ENCODE results near the gene ORAI2.
"Not testable (repeated sequence)": the region's sequence is repeated elsewhere in the genome, so short reads cannot be mapped to it uniquely, and the experiment has no call there.

The ORAI2 gene

DNA sequence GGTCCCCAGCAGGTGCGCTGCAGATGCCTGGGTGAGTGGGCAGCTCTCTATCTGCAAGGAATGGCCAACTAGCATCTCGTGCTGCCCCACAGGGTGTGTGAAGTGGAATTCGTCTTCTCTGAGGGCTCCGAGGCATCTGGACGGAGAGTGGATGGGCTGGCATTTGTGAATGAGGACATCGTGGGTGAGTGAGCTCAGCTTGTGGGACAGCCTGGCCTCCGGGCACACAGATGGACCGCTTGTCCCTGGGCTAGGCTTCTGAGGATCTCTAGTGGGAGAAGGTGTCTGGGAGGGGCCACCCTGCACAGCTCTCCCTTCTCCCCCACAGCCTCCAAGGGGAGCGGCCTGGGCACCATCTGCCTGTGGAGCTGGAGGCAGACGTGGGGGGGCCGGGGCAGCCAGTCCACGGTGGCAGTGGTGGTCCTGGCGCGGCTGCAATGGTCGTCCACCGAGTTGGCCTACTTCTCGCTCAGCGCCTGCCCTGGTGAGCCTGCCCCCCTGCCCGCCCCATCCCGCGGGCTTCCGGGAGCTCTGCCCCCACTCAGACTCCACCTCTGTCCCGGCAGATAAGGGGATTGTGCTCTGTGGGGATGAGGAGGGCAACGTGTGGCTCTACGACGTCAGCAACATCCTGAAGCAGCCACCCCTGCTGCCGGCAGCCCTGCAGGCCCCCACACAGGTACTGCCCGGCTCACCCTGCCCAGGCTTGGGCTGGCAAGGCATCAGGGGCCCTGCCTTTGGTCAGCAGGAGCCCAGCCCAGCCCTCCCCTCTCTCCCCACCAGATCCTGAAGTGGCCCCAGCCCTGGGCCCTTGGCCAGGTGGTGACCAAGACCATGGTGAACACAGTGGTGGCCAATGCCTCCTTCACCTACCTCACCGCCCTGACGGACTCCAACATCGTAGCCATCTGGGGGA is 39.0 kb downstream of the ORAI2 start:
- no peak overlapping the region for H3K4me3 ChIP-seq
- no peaks in the 10 kb centered on the region for H3K27me3 ChIP-seq (ENCODE audit: low read depth)
- H3K9me3 ChIP-seq: no peaks in the 10 kb centered on the region
- no peaks in the 10 kb centered on the region for H3K4me1 ChIP-seq
- H3K36me3 ChIP-seq (replicated peaks): peaks cover 17% of the 10 kb centered on the region
- in situ Hi-C loops (cut with MboI; ENCODE audit: low sequenced_read_pairs): no loop called here
- DNase-seq (ENCODE audit: low spot score in 2 of 2): peak in 1 of 2 experiments; percentile 10

DNA sequence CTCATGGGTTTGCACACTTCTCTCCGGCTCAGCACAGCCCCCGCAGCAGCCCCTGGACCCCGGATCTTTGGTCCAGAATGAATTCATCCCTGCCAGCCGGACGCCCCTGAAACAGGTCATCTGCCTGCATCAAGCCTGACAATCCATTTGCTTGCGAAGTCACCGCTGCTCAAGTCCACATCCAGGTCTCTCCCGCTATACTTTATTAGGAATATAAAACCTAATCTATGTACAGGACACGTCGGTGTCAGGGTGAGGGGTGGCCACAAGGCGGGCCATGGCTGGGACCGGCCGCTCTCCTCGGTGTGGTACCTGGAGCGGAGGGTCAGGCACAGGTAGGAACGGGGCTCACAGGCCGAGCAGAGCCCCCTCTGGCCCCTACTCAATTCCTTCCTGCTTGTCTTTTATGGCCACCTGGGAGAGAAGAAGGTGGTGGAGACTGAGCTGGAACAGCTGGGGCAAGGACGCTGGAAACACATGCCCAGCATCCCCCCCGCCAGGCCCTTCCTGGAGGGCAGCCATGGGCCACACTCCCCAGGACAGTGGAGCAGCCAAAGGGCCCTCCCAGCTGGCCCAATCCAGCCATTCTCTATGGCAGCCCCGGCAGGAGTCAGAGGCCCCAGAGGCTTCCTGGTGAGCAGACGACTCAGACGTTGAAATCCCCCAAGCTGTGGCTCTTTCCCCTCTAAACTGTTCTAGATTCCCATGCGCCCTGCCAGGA is 40.1 kb downstream of the ORAI2 start:
- Histone ChIP-seq H3K4me3 (no peak overlapping the region), H3K27me3 (ENCODE audit: low read depth) (no peaks in the 10 kb centered on the region), H3K36me3 (replicated peaks) (peaks cover 17% of the 10 kb centered on the region), H3K9me3 (no peaks in the 10 kb centered on the region), H3K4me1 (no peaks in the 10 kb centered on the region)
- peak in 1 of 2 experiments; percentile 5 for DNase-seq (ENCODE audit: low spot score in 2 of 2)
- in situ Hi-C loops (cut with MboI; ENCODE audit: low sequenced_read_pairs): no loop called here

DNA sequence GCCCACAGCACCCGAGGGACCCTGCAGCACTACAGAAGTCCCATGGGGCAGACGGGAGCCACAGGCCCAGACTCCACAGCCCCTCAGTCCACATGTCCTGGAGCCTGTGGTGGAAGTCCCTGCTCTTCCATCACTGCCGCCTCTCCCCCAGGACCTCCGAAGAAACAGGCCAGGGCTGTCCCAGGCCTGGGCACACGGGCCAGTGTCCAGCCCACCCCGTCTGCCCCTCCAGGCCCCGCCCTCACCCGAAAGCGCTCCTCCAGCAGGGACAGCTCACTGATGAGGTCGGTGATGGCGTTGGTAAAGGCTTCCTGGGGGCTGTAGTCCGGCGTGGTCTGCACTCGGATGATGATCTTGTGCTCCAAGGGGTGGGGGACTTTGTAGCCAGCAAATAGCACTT is 40.7 kb downstream of the ORAI2 start:
- H3K27me3 ChIP-seq (ENCODE audit: low read depth); H3K9me3 ChIP-seq; H3K4me1 ChIP-seq; in situ Hi-C loops (cut with MboI; ENCODE audit: low sequenced_read_pairs); H3K4me3 ChIP-seq: not testable (repeated sequence)
- peak in 1 of 2 experiments; percentile 4 for DNase-seq (ENCODE audit: low spot score in 2 of 2)
- peaks cover 17% of the 10 kb centered on the region for H3K36me3 ChIP-seq (replicated peaks)

DNA sequence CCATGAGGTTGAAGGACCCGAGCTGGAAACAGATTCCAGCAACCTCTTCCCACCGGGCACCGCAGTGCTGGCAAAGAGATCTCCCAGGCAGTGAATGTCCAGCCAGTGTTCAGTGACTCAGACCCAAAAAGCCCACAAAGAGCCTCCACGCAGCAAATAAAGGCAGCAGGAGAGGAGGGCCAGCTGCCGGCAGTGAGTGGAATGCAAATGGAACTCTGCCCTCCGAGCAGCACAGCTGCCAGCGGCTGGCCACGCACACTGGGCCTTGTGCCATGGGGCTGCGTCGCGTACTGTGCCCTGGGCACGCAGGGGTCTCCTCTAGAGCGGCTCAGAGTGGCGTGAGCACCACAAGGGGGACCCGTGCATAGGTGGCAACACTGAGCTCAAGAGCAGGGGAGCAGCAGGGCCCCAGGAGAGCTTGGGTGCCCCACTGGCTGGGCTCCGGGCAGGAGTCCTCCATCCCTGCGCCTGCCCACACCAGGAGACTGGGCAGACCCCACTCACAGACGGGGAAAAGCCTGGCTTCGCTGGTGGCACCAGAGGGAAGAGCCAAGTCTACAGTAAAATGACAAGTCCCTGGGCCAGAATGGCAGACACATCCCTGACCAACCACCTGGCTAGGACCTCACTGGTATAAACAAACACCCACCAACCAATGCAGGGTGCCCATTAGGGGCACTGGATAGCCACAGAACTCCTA is 41.5 kb downstream of the ORAI2 start:
- H3K36me3 ChIP-seq (replicated peaks): peaks cover 15% of the 10 kb centered on the region
- in situ Hi-C loops (cut with MboI; ENCODE audit: low sequenced_read_pairs); DNase-seq (ENCODE audit: low spot score in 2 of 2): not testable (repeated sequence)

DNA sequence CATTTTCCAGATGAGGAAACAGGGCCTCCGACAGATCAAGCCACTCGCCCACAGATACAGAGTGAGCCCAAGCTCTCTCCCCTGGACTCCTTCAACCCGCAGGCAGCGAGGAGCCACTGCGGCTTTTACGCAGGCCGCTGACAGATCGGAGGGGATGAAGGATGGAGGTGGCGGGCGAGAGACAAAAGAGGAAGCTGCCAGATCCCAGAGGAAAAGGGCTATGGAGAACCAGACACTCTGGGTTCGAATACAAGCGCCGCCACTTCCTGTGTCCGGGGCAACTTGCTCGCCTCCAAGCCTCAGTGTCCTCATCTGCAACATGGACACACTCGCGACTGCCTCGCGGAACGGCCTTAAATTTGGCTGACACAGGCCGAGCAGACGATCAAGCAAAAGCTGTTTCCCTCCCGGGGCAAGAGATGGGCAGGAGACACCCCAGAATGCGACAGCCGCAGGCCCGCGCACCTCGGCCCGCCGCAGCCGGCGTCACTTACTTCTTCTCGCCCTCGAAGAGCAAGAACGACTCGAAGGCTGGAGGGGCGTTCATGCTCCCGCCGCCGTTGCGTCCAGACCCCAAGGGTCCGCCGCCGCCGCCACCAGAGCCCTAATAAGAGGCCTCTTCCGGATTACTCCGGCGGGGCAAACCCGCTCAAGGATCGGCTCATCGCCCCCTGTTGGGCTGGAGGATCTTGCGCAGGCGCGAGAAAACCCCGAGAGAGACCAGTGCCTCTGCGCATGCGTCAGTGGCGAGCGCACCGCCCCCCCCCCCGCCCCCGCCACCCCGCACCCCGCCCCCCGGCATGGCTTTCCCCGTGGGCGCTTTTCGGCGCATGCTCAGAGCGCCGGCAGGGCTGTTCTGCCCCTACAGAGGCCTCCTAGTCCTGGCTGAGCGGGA is 45.2 kb downstream of the ORAI2 start, which contains the start of gene POLR2J:
POLR2J (minus strand) TSS at position 609 of the 895 bp plus-strand sequence; CDS start at position 547, 62 bp downstream.
- H3K9me3 ChIP-seq; H3K27me3 ChIP-seq (ENCODE audit: low read depth); H3K4me1 ChIP-seq; H3K36me3 ChIP-seq (replicated peaks); in situ Hi-C loops (cut with MboI; ENCODE audit: low sequenced_read_pairs): not testable (repeated sequence)
- peak within 1 kb of the TSS; percentile 35 for H3K4me3 ChIP-seq
- DNase-seq (ENCODE audit: low spot score in 2 of 2): peak; percentile 30 to 92

More for the DNA sequence above, 41.5 kb downstream of the ORAI2 start:
- not testable (repeated sequence) for H3K9me3 ChIP-seq; H3K4me3 ChIP-seq; H3K27me3 ChIP-seq (ENCODE audit: low read depth); H3K4me1 ChIP-seq

DNA sequence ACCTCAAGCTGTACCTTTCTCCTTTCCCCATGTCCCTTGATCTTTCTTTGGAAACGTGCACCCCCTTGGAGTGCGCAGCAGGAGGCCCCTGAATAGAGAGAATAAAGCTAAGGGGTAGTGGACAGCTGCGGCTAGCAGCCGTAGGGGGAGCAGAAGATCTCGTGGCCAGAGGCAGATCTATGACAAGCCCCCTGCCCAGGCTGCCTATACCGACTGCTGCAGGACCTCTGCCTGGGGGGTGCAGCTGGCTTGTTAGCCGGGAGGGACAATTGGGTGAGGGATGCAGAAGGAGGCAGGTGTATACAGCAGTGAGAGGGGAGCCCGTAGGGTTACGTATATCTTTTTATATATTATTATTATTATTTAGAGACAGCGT is 45.8 kb downstream of the ORAI2 start:
- H3K9me3 ChIP-seq; H3K4me1 ChIP-seq; DNase-seq (ENCODE audit: low spot score in 2 of 2); in situ Hi-C loops (cut with MboI; ENCODE audit: low sequenced_read_pairs); H3K27me3 ChIP-seq (ENCODE audit: low read depth); H3K36me3 ChIP-seq (replicated peaks); H3K4me3 ChIP-seq: not testable (repeated sequence)

DNA sequence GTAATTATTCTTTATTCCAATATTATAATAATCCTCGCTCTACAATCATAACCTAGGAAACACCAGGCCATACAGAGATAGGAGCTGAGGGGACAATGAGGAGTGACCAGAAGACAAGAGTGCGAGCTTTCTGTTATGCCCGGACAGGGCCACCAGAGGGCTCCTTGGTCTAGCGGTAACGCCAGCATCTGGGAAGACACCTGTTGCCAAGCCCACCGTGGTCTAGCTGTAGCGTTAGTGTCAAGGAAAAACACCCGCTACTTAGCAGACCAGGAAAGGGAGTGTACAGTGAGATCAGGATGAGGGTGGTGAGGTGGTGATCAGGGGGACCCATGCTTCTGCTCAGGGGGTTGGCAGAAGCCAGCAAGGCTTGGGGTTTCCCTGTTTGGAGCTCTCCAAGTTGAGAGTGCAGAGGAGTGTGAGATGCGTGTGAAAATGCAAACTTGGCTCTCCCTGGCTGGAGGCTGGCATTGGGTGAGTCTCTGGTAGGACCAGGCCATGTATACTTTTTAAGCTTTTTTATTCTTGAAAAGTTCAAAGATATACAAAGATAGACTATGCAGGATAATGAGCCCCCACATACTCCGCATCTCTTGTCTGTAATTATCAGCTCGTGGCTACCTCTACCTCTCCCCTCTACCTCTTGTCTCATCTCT is 46.7 kb downstream of the ORAI2 start:
- peak in 1 of 2 experiments; percentile 78 for DNase-seq (ENCODE audit: low spot score in 2 of 2)
- H3K9me3 ChIP-seq; H3K27me3 ChIP-seq (ENCODE audit: low read depth); H3K4me1 ChIP-seq; H3K4me3 ChIP-seq; H3K36me3 ChIP-seq (replicated peaks); in situ Hi-C loops (cut with MboI; ENCODE audit: low sequenced_read_pairs): not testable (repeated sequence)

DNA sequence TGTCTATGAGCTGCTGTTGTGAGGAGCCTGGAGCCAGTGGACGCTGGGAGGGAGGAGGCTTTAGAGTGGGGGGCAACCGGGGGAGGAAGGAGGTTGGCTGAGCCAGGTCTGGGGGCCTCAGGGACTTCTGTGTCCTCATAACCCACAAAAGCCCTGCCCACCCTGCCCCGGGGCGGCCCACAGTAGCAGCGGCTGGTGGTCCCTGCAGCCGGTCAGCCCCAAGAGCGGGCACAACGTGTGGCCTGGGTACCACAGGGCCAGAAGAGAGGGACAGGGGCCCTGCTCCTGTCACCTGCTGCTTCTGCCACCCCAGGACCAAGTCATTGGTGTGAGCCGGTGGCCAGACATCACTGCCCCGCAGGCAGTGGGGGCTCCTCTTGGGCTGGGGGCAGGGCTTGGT is 48.6 kb downstream of the ORAI2 start:
- H3K36me3 ChIP-seq (replicated peaks); H3K9me3 ChIP-seq; H3K27me3 ChIP-seq (ENCODE audit: low read depth); H3K4me1 ChIP-seq; in situ Hi-C loops (cut with MboI; ENCODE audit: low sequenced_read_pairs); DNase-seq (ENCODE audit: low spot score in 2 of 2); H3K4me3 ChIP-seq: not testable (repeated sequence)

DNA sequence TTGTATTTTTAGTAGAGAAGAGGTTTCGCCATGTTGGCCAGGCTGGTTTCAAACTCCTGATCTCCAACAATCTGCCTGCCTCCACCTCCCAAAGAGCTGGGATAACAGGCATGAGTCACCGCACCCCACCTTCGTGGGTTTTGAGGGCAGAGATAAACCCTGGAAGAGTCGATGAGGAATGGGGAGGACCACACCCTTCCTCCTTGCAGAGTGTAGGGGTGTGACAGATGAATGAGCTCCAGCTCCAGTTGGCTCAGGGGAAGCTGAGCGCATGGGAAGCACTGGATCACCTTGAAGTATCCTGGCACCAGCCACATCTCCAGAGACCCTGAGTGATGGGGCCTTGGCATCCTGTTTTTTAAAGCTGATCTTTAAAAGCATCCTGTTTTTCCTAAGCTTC is 50.9 kb downstream of the ORAI2 start:
- H3K4me3 ChIP-seq; H3K4me1 ChIP-seq; in situ Hi-C loops (cut with MboI; ENCODE audit: low sequenced_read_pairs); H3K27me3 ChIP-seq (ENCODE audit: low read depth); H3K9me3 ChIP-seq; DNase-seq (ENCODE audit: low spot score in 2 of 2); H3K36me3 ChIP-seq (replicated peaks): not testable (repeated sequence)

DNA sequence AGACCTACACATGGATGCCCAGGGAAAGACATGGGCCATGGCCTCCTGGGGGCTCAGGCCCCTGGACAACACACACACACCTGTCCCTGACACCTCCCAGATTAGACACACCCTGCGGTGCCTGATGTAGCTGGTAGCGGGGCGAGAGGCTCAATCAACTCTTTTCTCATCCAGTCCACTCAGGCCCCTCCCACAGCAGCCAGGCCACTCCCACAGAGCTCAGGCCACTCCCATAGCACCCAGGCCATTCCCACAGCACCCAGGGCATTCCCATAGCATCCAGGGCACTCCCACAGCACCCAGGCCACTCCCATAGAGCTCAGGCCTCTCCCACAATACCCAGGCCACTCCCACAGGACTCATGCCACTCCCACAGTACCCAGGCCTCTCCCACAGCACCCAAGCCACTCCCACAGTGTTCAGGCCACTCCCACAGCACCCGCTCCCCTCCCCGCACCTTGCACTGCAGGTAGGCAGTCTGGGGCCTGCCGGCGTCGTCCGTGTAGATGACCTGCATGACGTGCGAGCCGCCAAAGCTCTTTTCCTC is 57.2 kb downstream of the ORAI2 start:
- peak in 1 of 2 experiments; percentile 92 for DNase-seq (ENCODE audit: low spot score in 2 of 2)
- H3K9me3 ChIP-seq; H3K4me1 ChIP-seq; H3K27me3 ChIP-seq (ENCODE audit: low read depth); H3K4me3 ChIP-seq; H3K36me3 ChIP-seq (replicated peaks); in situ Hi-C loops (cut with MboI; ENCODE audit: low sequenced_read_pairs): not testable (repeated sequence)

DNA sequence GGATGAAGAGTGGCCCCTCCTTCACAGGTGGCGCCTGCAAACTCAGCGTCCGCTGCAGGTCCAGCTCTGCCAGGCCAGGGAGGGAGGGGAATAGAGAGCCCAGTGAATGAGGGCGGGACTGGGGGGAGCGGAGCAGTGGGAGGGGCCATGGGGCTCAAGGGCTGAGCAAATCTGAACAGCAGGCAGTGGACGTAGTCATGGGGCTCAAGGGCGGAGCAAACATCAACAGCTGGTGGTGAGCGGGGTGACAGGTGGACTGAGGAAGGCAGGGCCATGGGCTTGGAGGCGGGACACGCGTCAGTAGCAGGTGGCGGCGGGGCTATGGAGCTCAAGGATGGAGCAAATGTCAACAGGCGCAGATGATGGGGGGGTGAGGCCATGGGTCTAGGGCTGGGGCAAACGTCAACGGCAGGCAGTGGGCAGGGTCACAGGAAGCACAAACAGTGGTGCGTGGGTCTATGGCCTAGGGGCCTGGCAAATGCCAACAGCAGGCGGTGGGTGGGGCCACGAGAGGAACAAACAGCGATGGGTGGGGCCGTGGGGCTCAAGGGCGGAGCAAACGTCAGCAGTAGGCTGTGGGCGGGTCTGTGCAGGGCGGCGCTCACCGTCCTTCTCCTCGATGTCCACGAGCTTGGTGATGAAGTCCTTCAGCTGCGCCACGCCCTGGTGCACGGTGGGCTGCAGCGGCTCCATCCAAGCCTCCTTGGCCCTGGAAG is 60.0 kb downstream of the ORAI2 start:
- H3K4me3 ChIP-seq; H3K9me3 ChIP-seq; H3K36me3 ChIP-seq (replicated peaks); H3K4me1 ChIP-seq; DNase-seq (ENCODE audit: low spot score in 2 of 2); in situ Hi-C loops (cut with MboI; ENCODE audit: low sequenced_read_pairs); H3K27me3 ChIP-seq (ENCODE audit: low read depth): not testable (repeated sequence)

DNA sequence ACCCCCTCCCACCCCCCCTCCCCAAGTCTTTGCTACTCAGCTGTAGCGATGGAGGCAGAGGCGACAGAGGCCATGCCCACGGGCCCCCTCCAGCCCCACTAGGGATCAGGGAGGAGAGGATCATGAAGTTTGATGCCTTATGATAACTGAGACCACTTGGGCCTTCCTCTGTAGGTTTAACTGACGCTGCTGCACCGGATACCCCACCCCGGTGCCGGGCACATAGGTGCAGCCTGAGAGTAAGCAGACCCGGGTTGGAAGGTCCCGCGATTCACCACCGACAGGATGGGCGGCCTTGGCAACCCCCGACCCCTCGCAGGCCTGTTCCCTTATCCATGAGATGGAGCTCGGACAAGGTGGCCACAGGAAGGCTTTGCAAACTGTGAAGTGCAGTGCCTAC is 60.7 kb downstream of the ORAI2 start:
- in situ Hi-C loops (cut with MboI; ENCODE audit: low sequenced_read_pairs); H3K4me1 ChIP-seq; DNase-seq (ENCODE audit: low spot score in 2 of 2); H3K27me3 ChIP-seq (ENCODE audit: low read depth); H3K36me3 ChIP-seq (replicated peaks); H3K4me3 ChIP-seq; H3K9me3 ChIP-seq: not testable (repeated sequence)
